Aorta (tissue), 5 donors: ENCODE measurements around the gene PPCDC. TPM values are rescaled to one million over a fixed set of nuclear protein-coding genes. Genes with fewer than 3 reads are reported as not detected.
A peak's percentile ranks its signal among the peaks of the same experiment; 100 is the strongest.

ENCODE experiments used
- ATAC-seq: fragments of 200-7000 bp; cut with Tn5 transposase; one replicate; pipeline ENCODE4 v1.9.1; 2022; ENCODE audit warnings: moderate library complexity; ENCODE audit not compliant: low FRiP score
- DNase-seq, 2 donors: peaks; one replicate each; pipeline ENCODE4 v3.0.0-alpha.2; 2020
- H3K27ac ChIP-seq, 2 donors: one replicate each; pipeline ENCODE4 v1.5.1; 2013; ENCODE audit warnings: low read length in 2 of 2, mild to moderate bottlenecking in 2 of 2, moderate library complexity in 2 of 2, control low read depth in 1 of 2, inconsistent platforms in 1 of 2, low read depth in 1 of 2
- H3K27me3 ChIP-seq, 2 donors: one replicate each; pipeline ENCODE4 v1.6.1; 2013; ENCODE audit warnings: control low read depth in 1 of 2, low read length in 1 of 2, mild to moderate bottlenecking in 1 of 2, moderate library complexity in 1 of 2; ENCODE audit not compliant: insufficient read depth in 2 of 2, control insufficient read depth in 1 of 2
- H3K36me3 ChIP-seq, 2 donors: one replicate each; pipeline ENCODE4 v1.6.1; 2013; ENCODE audit warnings: control low read depth in 1 of 2, low read length in 1 of 2, mild to moderate bottlenecking in 1 of 2; ENCODE audit not compliant: insufficient read depth in 2 of 2, control insufficient read depth in 1 of 2
- H3K4me1 ChIP-seq, 2 donors: one replicate each; pipeline ENCODE4 v1.6.1; 2013; ENCODE audit warnings: low read length in 2 of 2, control low read depth in 1 of 2, mild to moderate bottlenecking in 1 of 2, moderate library complexity in 1 of 2; ENCODE audit not compliant: insufficient read depth in 2 of 2, control insufficient read depth in 1 of 2
- H3K4me3 ChIP-seq, 2 donors: one replicate each; pipeline ENCODE4 v1.5.1; 2013; ENCODE audit warnings: low read length in 2 of 2, control low read depth in 1 of 2, mild to moderate bottlenecking in 1 of 2
- H3K9me3 ChIP-seq: one replicate; pipeline ENCODE4 v1.6.1; 2013; ENCODE audit warnings: mild to moderate bottlenecking, low read length; ENCODE audit not compliant: control insufficient read depth
- WGBS, 2 donors: extraction: QIAGEN DNeasy Blood & Tissue Kit; methylation state at CpG; one replicate each; pipeline ENCODE4 v1.1.7; 2013; 5-methylcytosine and 5-hydroxymethylcytosine counted together
- intact Hi-C, 2 donors: fragments of 100-400 bp; cut with DNase I; formaldehyde crosslinking; loops; one replicate each; pipeline versions ENCODE4 v1.14.2 to v1.15.0; 2022
- polyA plus RNA-seq, 2 donors: library from polyadenylated mRNA; stranded (reverse); fragments of 200-250 nt; gene quantifications; one replicate each; pipeline ENCODE4 v1.2.3, GENCODE V29; 2013
- total RNA-seq, 2 donors: library from RNA; stranded (reverse); fragmentation: NEBNext Ultra II Directional; extraction: Animal tissue kit (Norgen Biotek cat#: 25700); gene quantifications; one replicate each; pipeline ENCODE4 v1.2.1, GENCODE V29; 2021
- donor health status: healthy with polysubstance abuse.
- donor health status: Bipolar disorder and iron deficiency.
- donor health status: DM: no; HTN: no; CAD: no.
- donor health status: DM: no; HTN: no; CAD: no.
- donor health status: DM: yes; HTN: yes; CAD: no.

Gene PPCDC
- total and polyA plus RNA-seq, 4 donors = 8.2 to 22.6 (median 15.1) TPM

- no peak for DNase-seq
- peak overlapping the region in 1 of 2 donors; percentile 15 for H3K27ac ChIP-seq
- no peak overlapping the region for H3K4me3 ChIP-seq
- no peaks in the 10 kb centered on the region for H3K36me3 ChIP-seq
- no peaks in the 10 kb centered on the region for H3K27me3 ChIP-seq
- 82% methylated on average over 14 of the region's 14 CpGs for WGBS, 2 donors
- H3K4me1 ChIP-seq = no peaks in the 10 kb centered on the region
- intact Hi-C loops = no loop called here
- H3K9me3 ChIP-seq = no peaks in the 10 kb centered on the region
- ATAC-seq = no peak
These were observed 21.0 kb downstream of the PPCDC start for GRCh38 chr15:75044258-75044878.

DNA sequence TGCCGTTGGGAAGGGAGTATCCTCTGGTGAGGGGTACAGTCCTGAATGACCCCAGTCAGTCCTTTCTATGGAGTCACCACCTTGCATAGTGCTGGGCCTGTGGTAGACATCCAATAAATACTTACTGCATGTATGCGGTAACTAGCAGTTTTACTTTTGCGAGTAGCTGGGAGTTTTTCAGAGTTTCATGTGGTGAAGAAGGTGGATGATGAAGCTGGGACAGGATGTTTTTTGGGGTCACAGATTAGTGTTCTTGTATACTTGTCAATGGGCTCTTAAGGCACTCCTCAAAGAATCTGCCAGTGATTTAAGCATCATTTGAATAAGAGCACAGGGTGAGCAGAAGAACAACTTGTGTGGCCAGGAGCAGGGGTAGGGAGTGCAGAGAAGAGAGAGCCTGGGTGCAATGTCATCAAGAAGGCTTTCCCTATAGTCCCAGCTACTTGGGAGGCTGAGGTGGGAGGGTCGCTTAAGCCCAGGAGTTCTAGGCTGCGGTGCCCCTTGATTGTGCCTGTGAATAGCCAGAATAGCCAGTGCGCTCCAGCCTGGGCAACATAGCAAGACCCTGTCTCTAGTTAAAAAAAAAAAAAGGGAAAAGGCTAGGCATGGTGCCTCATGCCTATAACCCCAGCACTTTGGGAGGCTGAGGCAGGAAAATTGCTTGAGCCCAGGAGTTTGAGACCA is 22.1 kb downstream of the PPCDC start:
- Histone ChIP-seq H3K4me3 (no peak overlapping the region), H3K9me3 (no peaks in the 10 kb centered on the region), H3K27ac (no peak overlapping the region), H3K27me3 (no peaks in the 10 kb centered on the region), H3K4me1 (no peaks in the 10 kb centered on the region), H3K36me3 (no peaks in the 10 kb centered on the region)
- intact Hi-C loops = no loop called here
- no peak for DNase-seq
- WGBS, 2 donors = 95 to 96% methylated on average over 6 of the region's 6 CpGs
- ATAC-seq = no peak

DNA sequence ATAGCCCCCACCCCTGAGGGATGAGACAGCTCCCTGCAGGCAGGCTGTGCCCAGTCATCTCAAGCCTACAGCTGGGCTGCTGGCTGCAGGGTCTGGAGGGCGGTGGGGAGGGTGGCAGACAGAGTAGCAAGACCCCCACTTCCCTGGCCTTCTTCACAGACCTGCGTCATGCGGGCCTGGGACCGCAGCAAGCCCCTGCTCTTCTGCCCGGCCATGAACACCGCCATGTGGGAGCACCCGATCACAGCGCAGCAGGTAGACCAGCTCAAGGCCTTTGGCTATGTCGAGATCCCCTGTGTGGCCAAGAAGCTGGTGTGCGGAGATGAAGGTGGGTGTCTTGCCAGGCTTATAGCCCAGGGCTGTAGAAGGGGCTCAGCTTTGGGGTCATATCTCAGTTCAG is 25.0 kb downstream of the PPCDC start:
- Histone ChIP-seq H3K4me1 (no peaks in the 10 kb centered on the region), H3K36me3 (no peaks in the 10 kb centered on the region), H3K4me3 (no peak overlapping the region), H3K27me3 (no peaks in the 10 kb centered on the region), H3K9me3 (no peaks in the 10 kb centered on the region), H3K27ac (no peak overlapping the region)
- intact Hi-C loops = no loop called here
- DNase-seq (no peak), ATAC-seq (no peak)
- WGBS, 2 donors = 97 to 98% methylated on average over 10 of the region's 10 CpGs

DNA sequence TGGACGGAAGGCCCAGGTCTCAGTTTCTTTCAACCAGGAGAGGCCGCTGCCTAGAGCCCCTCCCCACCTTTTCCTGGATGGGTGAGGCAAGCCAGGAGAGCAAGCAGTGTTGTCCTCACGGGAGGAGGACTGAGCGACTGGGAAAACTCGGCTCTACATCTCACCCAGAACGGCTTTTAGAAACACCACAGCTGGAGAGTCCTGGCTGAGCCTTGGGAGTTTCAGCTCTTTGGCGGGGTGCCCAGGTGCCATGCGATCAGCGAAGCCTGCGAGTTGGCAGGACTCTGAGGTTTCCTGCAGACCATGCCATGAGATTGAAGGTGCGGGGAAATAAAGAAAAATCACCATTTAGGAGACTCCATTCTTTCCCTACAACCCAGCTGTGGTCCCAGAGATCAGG is 26.0 kb downstream of the PPCDC start:
- H3K9me3 ChIP-seq = no peaks in the 10 kb centered on the region
- no peaks in the 10 kb centered on the region for H3K27me3 ChIP-seq
- DNase-seq (peak; percentile 87 to 94), ATAC-seq (no peak)
- intact Hi-C loops = no loop called here
- H3K4me1 ChIP-seq = no peaks in the 10 kb centered on the region
- H3K4me3 ChIP-seq = no peak overlapping the region
- 7 to 12% methylated on average over 11 of the region's 11 CpGs for WGBS, 2 donors
- H3K27ac ChIP-seq = peak overlapping the region in 1 of 2 donors; percentile 6
- no peaks in the 10 kb centered on the region for H3K36me3 ChIP-seq

- intact Hi-C loops = no loop called here
- H3K9me3 ChIP-seq = no peaks in the 10 kb centered on the region
- WGBS, 2 donors = 91 to 98% methylated on average over 2 of the region's 2 CpGs
- DNase-seq (no peak), ATAC-seq (no peak)
- no peak overlapping the region for H3K4me3 ChIP-seq
- no peak overlapping the region for H3K27ac ChIP-seq
- no peaks in the 10 kb centered on the region for H3K36me3 ChIP-seq
- H3K27me3 ChIP-seq = no peaks in the 10 kb centered on the region
- H3K4me1 ChIP-seq = no peaks in the 10 kb centered on the region
These were observed 26.9 kb downstream of the PPCDC start for GRCh38 chr15:75050283-75050682.

DNA sequence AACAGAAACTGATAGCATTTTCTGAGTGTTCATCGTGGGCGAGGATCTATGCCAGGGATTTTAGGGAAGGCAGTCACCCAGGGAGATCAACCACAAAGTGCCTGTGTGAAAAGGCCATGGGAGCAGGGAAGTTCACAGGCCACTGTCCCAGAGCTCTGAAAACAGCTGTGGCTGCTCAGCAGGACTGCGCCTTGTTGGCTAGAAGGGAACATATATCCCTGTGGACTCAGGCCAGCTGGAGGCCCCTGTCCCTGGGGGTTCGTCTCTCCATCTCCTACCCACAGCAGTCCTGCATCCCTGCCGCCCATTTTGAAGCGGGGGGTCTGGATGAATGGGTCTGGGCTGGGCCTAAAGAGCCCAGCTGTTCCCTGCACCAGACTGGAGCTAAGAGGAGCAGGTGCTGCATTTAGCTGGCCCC is 27.8 kb downstream of the PPCDC start:
- WGBS, 2 donors = 83 to 86% methylated on average over 6 of the region's 6 CpGs
- ATAC-seq (no peak), DNase-seq (peak in 1 of 2 donors; percentile 33)
- Histone ChIP-seq H3K9me3 (no peaks in the 10 kb centered on the region), H3K4me3 (no peak overlapping the region), H3K4me1 (no peaks in the 10 kb centered on the region), H3K27ac (no peak overlapping the region), H3K27me3 (no peaks in the 10 kb centered on the region), H3K36me3 (no peaks in the 10 kb centered on the region)
- intact Hi-C loops = no loop called here

- Histone ChIP-seq H3K27ac (no peak overlapping the region), H3K36me3 (no peaks in the 10 kb centered on the region), H3K9me3 (no peaks in the 10 kb centered on the region), H3K4me1 (no peaks in the 10 kb centered on the region), H3K4me3 (no peak overlapping the region), H3K27me3 (no peaks in the 10 kb centered on the region)
- peak in 1 of 2 donors; percentile 68 for DNase-seq
- intact Hi-C loops = no loop called here
- 94 to 96% methylated on average over 4 of the region's 4 CpGs for WGBS, 2 donors
- no peak for ATAC-seq
These were observed 28.3 kb downstream of the PPCDC start for GRCh38 chr15:75051711-75052110.

DNA sequence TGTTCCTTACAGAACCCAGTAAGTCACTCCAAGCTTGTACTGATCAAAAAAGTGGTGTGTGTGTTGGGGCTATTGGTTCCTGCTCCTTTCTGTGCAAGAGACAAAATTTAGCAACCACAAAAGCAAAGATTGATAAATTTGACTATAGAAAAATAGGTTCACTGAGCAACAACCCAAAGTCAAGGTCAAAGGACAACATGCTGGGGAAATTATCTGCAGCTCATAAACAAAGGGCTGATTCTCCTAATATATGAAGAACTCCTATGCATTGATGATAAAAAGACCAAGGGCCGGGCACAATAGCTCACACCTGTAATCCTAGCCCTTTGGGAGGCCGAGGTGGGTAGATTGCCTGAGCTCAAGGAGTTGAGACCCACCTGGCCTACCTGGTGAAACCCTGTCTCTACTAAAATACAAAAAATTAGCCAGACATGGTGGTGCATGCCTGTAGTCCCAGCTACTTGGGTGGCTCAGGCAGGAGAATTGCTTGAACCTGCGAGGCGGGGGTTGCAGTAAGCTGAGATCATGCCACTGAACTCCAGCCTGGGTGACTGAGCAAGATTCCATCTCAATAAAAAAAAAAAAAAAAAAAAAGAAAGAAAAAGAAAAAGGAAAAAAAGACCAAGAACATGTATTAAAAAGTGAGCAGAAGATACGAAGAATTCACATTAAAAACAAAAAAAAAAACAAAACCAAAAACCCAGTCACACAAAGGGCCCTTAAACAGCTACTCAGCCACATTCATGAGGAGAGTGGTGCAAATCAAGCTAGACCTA is 29.8 kb downstream of the PPCDC start:
- DNase-seq = peak in 1 of 2 donors; percentile 5
- Histone ChIP-seq H3K36me3 (no peaks in the 10 kb centered on the region), H3K4me1 (no peaks in the 10 kb centered on the region), H3K4me3 (no peak overlapping the region), H3K27ac (no peak overlapping the region), H3K27me3 (no peaks in the 10 kb centered on the region), H3K9me3 (no peaks in the 10 kb centered on the region)
- no peak for ATAC-seq
- intact Hi-C loops = no loop called here
- whole genome bisulfite sequencing, 2 donors = 96 to 98% methylated on average over 5 of the region's 5 CpGs
